ENCODE measurements around the gene ALKBH5.
A peak's percentile ranks its signal among the peaks of the same experiment; 100 is the strongest.
"Not testable (repeated sequence)": the region's sequence is repeated elsewhere in the genome, so short reads cannot be mapped to it uniquely, and the experiment has no call there.

ALKBH5 gene

GRCh38 chr17:18186627-18186982, 3.0 kb downstream of the ALKBH5 start:
- DNase-seq: no peak

DNA sequence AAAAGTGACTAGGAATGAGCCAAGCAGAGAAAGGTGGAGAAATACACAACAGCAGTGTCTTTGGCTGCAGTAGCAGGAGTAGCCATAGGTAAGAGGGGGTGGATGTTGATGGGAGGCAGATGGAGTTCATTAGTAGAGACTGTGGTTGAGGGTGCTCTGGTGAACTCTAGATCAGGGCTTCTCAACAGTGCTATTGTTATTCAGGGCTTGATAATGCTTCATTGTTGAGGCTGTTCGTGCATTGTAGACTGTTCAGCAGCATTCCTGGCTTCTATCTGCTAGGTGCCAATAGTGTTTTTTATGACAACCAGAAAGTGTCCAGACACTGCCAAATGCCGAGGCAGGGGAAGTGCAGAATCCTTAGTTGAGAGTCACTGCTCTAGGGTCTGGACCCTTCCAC, 3.6 kb downstream of the ALKBH5 start:
- DNase-seq: no peak

DNA sequence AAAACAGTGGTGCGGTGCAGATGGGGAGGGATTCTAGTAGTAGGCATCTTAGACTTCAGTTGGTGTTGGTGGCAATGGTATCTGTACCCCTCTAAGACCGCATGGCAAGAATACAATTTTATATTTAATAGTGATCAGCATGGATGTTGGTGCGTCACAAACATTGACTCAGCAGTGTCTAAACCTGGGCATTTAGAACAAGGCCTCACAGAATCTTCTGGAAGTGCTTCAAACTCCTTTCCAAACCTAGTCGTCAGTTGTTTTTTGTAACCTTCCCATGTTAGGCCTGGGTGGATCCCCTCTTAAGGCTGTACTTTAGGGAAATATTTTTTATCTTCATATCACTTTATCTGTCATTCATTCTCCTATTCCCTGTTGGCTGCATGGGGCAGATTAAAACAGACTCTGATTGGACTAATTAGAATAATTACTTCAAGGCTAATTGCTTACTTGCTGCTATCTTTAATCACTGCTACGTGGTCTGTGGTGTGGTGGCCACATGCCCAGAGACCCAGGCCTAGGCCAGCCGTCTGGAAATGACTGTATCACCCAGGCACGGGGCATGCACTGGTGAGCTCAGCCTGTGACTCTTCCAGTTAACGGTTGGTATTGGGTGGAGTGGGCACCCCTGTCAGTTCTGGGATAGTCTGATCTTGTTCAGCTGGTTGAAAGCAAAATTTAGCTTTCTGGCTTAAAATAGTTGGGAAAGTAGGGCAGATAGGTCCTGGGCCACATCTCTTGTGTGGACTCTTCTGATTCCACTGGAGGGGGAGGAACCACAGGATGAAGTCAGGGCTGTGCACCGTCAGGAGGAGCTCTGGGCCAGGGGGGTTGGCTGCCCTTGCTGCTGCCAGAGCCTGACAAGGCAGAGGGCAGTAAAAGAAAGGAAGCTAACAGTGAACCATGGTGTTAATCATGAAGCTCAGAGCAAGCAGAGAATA, 4.5 kb downstream of the ALKBH5 start:
- no peak for DNase-seq

DNA sequence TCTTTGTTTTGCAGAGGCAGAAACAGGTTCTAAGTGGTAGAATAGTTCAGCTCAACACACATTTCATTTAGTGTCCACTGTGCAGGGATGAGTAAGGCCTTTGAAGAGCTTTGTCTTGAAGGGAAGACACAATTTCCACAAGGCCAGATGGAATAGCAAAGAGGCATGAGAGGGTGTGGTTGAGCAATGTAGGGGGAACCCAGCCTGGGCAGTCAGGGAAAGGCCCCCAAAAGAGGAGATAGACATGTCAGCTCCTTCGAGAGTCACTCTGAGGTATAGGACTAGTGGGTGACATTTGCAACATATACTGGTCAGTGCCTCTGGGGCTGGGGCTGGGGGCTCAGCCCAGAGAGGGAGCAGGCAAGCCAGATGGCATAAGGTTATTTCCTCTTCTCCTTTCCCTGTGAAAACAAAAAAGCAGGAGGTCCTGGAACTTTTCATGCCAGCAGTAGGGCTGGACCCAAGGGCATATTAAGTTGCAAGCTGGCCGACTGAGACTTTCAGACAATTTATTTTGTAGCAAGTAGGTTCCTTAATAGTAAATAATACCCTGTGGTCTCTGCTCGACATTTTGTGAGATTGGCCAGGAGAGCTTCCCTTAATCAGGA, 7.1 kb downstream of the ALKBH5 start:
- DNase-seq: no peak

- no peak for DNase-seq
These were observed 7.6 kb downstream of the ALKBH5 start for GRCh38 chr17:18191236-18191667.

DNA sequence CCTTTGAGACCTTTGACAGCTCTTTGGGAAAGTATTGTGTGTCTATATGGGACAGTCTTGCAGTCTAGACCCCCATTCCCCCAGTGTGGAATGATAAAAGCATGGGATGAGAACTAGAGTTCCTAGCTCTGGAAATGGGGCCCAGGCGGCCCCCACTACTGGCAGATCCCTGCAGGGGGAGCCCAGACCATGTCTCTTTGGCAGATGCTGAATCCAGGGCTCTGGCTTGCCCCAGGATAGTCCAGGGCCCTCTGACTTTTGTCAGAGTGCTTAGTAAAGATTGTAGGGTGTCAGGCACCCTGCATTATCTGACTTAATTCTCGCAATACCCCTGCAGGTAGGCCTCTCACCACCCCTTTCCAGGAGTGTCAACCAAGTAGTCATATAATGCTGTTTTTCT, 8.3 kb downstream of the ALKBH5 start:
- no peak for DNase-seq

- DNase-seq: no peak
These were observed 10.8 kb downstream of the ALKBH5 start for GRCh38 chr17:18194394-18194793.

DNA sequence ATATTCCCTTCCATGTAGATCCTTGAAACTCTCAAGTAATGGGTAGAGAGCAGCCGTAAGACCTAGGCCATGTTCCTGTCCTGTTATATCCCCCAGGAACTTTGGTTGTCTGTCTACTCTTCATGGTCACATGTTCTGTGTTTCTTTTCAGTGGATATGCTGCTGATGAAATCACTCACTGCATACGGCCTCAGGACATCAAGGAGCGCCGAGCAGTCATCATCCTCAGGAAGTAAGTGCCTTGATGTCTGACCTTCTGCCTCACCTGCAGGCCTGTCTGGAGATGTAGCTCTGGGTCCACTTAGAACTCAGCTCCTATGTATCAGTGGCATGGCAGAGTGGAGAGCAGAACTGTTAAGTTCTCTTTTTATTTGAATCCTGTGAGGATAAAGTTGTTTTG, 11.2 kb downstream of the ALKBH5 start:
- no peak for DNase-seq

DNA sequence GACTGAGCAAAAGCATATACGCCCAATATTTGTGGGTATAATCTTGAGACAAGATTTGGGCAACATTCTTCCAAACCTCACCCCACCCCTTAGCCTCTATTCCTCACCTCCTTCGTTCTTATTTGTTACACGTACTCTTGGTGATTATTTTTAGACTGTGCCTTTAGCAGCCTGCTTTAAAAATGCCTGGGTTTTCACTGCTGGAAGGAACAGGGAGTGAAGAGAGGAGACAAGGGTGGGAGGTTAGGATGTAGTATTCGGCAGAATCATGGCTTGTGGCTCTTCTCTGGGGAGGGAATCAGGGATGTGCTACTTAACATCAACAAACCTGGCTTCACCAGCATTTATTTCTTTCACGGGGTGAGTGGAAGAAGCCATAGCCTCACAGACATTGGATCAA, 11.6 kb downstream of the ALKBH5 start:
- no peak for DNase-seq

- no peak for DNase-seq
These were observed 14.0 kb downstream of the ALKBH5 start for GRCh38 chr17:18197535-18198194.

- DNase-seq: no peak
These were observed 14.9 kb downstream of the ALKBH5 start for GRCh38 chr17:18198530-18198929.

- no peak for DNase-seq
These were observed 17.5 kb downstream of the ALKBH5 start for GRCh38 chr17:18201108-18201507.

- DNase-seq: no peak
These were observed 19.7 kb downstream of the ALKBH5 start for GRCh38 chr17:18203308-18203707.

DNA sequence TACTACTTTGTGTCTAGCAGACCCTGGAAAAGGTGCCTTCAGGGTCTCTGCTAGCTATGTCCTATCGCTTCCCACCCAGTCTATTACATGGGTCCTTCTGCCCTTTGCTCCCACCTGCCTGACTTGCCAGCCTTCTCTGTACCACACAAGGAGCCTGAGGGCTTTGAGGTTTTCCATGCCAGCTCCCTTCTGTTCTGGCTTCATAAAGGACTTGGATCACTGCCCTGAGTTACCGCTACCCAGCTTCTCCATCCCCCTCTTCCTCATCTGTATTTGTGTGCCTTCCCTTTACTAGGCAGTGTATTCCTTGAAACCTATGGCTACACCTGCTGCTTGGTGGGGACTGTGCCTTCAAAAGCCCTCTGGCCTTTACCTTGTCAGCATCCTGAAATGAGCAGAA, 22.2 kb downstream of the ALKBH5 start:
- DNase-seq: no peak

DNA sequence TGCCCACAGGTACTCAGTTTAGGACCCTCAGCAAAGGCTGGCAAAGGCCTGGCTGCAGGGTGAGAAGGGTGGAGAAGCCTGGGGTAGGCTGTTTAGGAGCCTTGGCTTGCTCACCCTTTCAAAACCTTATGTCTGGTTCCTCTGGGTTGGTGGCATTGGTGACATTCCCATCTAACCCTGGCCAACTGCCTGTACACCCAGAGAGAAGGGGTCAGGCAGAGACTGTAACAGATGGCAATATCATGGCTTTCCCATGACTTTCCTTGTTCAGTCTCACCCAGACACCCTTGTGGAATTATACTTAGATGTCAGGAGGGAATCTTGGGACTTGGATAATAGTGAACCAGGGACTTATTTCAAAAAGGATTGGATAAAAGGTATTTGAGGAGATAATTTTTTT, 23.3 kb downstream of the ALKBH5 start:
- DNase-seq: no peak

DNA sequence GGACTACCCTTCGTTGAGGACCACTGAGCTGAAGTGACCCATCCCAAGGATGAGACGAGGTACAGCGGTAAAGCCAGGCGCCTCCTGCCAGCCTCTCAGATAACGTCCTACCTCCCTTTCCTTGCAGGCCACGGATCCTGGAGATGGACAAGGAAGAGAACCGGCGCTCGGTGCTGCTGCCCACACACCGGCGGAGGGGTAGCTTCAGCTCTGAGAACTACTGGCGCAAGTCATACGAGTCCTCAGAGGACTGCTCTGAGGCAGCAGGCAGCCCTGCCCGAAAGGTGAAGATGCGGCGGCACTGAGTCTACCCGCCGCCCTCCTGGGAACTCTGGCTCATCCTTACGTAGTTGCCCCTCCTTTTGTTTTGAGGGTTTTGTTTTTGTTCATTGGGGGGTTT, 24.5 kb downstream of the ALKBH5 start:
- DNase-seq: no peak

- DNase-seq: no peak
These were observed 30.1 kb downstream of the ALKBH5 start for GRCh38 chr17:18213666-18214270.

- DNase-seq: not testable (repeated sequence)
These were observed 33.3 kb downstream of the ALKBH5 start for GRCh38 chr17:18216906-18217305.

- peak; percentile 48 for DNase-seq
These were observed 33.9 kb downstream of the ALKBH5 start for GRCh38 chr17:18217412-18218015.

DNA sequence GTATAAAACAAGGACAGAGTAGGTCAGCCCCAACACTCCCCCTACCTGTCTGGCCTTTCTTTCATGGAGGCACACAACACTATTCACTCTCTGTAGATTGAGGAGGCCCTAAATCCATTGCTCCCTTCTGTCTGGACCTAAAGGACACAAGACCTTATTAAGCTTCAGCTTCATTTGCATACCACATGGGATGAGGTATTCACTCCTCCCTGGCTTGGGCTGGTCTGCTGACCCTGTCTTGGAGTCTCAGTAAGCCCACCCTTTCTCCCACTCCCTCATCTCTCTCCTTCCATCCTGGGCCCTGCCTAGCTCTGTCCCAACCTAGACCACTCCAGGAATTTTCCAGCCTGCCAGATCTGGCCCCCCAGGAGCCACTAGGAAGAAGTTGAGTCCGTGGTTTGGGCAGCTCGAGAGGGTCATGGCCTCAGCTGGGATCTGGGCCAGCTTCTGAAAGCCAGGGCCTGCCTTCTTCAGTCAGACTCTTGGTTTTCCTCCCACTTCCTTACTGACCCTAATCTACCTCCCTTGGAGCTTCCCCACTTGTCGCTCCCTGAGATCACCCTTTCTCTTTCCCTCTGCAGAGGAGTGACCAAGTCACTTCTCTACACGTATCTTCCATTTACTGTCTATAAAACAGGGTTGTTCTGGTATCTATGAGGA, 35.3 kb downstream of the ALKBH5 start:
- no peak for DNase-seq

- DNase-seq: no peak
These were observed 40.4 kb downstream of the ALKBH5 start for GRCh38 chr17:18224053-18224386.

- no peak for DNase-seq
These were observed 40.9 kb downstream of the ALKBH5 start for GRCh38 chr17:18224387-18225120.

All from NCI-H2171 treated with DMSO at 0.1 percent for 48 hours (cell line).